ENCODE data around the gene PKNOX2.

PKNOX2 gene

DNA sequence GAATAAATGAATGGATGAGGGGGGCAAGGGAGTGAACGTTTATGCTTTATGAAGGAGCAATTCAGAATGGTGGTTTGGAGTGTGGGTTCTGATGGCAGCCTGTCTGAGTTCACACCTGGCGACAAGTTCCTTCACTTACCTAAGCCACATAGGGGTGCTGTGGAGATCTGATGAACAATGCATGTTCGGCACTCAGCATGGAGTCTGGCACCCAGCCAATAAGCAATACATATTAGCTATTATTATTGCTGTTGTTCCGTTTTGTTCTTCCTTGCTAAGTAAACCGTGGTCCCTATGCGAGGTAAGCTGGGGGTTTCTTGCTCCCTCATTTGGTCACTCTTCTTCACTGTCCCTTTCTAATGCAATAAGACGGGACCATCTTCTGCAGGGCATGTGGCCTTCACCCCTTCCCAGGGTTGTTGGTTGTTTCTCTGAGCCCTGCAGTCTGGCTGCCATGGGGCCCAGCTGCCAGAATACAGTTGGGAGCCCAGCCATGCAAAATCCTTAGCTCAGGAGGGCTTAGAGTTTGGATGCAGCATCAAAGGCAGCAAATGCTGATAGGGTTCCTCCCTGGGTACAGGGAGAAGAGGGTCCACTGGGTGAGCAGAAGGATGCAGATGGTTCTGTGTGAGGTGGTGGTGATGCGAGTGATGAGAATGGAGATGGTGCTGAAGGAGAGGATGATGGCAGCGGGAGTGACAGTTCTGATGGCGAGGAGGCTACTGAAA lies 6.4 kb upstream of the PKNOX2 start:
- Histone ChIP-seq H3K27ac (replicated peaks) (no peak overlapping the region), H3K27me3 (ENCODE audit: insufficient read depth, poor library complexity, severe bottlenecking) (peaks cover 5% of the 10 kb centered on the region), H3K4me3 (replicated peaks; ENCODE audit: insufficient read depth, low read length) (no peak overlapping the region)
- no peak for DNase-seq (ENCODE audit: low read depth in 1 of 2, low spot score in 1 of 2)
- no peak for TF ChIP-seq POLR2AphosphoS5 (IDR thresholded peaks at IDR 0.05; ENCODE audit: low read depth)
- TF ChIP-seq SPI1 (IDR thresholded peaks at IDR 0.05; ENCODE audit: borderline replicate concordance, low read depth): no peak
- no peak for TF ChIP-seq GABPA (IDR thresholded peaks at IDR 0.05; ENCODE audit: low read depth)
- TF ChIP-seq, protein P1, sequence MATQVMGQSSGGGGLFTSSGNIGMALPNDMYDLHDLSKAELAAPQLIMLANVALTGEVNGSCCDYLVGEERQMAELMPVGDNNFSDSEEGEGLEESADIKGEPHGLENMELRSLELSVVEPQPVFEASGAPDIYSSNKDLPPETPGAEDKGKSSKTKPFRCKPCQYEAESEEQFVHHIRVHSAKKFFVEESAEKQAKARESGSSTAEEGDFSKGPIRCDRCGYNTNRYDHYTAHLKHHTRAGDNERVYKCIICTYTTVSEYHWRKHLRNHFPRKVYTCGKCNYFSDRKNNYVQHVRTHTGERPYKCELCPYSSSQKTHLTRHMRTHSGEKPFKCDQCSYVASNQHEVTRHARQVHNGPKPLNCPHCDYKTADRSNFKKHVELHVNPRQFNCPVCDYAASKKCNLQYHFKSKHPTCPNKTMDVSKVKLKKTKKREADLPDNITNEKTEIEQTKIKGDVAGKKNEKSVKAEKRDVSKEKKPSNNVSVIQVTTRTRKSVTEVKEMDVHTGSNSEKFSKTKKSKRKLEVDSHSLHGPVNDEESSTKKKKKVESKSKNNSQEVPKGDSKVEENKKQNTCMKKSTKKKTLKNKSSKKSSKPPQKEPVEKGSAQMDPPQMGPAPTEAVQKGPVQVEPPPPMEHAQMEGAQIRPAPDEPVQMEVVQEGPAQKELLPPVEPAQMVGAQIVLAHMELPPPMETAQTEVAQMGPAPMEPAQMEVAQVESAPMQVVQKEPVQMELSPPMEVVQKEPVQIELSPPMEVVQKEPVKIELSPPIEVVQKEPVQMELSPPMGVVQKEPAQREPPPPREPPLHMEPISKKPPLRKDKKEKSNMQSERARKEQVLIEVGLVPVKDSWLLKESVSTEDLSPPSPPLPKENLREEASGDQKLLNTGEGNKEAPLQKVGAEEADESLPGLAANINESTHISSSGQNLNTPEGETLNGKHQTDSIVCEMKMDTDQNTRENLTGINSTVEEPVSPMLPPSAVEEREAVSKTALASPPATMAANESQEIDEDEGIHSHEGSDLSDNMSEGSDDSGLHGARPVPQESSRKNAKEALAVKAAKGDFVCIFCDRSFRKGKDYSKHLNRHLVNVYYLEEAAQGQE (IDR thresholded peaks at IDR 0.05; ENCODE audit: insufficient replicate concordance, low read depth): no peak
- TF ChIP-seq, protein P2, sequence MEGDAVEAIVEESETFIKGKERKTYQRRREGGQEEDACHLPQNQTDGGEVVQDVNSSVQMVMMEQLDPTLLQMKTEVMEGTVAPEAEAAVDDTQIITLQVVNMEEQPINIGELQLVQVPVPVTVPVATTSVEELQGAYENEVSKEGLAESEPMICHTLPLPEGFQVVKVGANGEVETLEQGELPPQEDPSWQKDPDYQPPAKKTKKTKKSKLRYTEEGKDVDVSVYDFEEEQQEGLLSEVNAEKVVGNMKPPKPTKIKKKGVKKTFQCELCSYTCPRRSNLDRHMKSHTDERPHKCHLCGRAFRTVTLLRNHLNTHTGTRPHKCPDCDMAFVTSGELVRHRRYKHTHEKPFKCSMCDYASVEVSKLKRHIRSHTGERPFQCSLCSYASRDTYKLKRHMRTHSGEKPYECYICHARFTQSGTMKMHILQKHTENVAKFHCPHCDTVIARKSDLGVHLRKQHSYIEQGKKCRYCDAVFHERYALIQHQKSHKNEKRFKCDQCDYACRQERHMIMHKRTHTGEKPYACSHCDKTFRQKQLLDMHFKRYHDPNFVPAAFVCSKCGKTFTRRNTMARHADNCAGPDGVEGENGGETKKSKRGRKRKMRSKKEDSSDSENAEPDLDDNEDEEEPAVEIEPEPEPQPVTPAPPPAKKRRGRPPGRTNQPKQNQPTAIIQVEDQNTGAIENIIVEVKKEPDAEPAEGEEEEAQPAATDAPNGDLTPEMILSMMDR (IDR thresholded peaks at IDR 0.05; ENCODE audit: insufficient read depth, low read length): no peak

DNA sequence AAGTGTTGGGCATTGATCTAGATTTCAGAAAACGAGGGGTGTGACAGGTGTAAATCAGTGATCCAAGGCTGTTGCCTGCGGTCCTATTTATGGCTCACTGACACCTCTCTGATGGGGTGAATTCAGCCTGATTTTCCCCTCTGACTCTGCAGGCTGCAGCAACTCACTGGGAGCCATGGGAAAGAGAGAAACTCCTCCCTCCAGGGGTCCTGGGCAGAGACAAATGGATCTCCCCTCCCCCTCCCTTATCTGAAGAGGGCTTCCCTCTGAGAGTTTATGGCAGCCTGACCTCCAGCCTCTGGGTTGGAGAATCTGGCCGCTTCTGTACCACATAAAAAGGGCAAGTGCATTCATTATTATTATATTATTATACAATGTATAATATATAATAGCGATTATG lies 1.8 kb upstream of the PKNOX2 start:
- Histone ChIP-seq H3K27me3 (ENCODE audit: insufficient read depth, poor library complexity, severe bottlenecking) (peaks cover 39% of the 10 kb centered on the region), H3K27ac (replicated peaks) (no peak overlapping the region), H3K4me3 (replicated peaks; ENCODE audit: insufficient read depth, low read length) (no peak overlapping the region)
- no peak for DNase-seq (ENCODE audit: low read depth in 1 of 2, low spot score in 1 of 2)
- TF ChIP-seq, protein P1 (IDR thresholded peaks at IDR 0.05; ENCODE audit: insufficient replicate concordance, low read depth): no peak
- TF ChIP-seq GABPA (IDR thresholded peaks at IDR 0.05; ENCODE audit: low read depth) (no peak), SPI1 (IDR thresholded peaks at IDR 0.05; ENCODE audit: borderline replicate concordance, low read depth) (no peak)

- peaks cover 47% of the 10 kb centered on the region for H3K27me3 ChIP-seq (ENCODE audit: insufficient read depth, poor library complexity, severe bottlenecking)
- no peak for DNase-seq (ENCODE audit: low read depth in 1 of 2, low spot score in 1 of 2)
- H3K27ac ChIP-seq (replicated peaks): no peak overlapping the region
- H3K4me3 ChIP-seq (replicated peaks; ENCODE audit: insufficient read depth, low read length): no peak overlapping the region
- TF ChIP-seq POLR2AphosphoS5 (IDR thresholded peaks at IDR 0.05; ENCODE audit: low read depth) (no peak), GABPA (IDR thresholded peaks at IDR 0.05; ENCODE audit: low read depth) (no peak), SPI1 (IDR thresholded peaks at IDR 0.05; ENCODE audit: borderline replicate concordance, low read depth) (no peak)
- TF ChIP-seq, protein P2 (IDR thresholded peaks at IDR 0.05; ENCODE audit: insufficient read depth, low read length): no peak
- TF ChIP-seq, protein P1 (IDR thresholded peaks at IDR 0.05; ENCODE audit: insufficient replicate concordance, low read depth): no peak
Measured at GRCh38 chr11:125163431-125164063, 1.0 kb upstream of the PKNOX2 start.
